GM12872 (cell line): ENCODE results near the gene NID2.

ENCODE experiments used
- TF ChIP-seq, protein P1 (sequence below): IDR thresholded peaks from 3 replicates; pipeline ENCODE4 v1.5.1; 2011; ENCODE audit warnings: low read depth, mild to moderate bottlenecking, low read length, moderate library complexity; ENCODE audit not compliant: insufficient read depth

Gene NID2

DNA sequence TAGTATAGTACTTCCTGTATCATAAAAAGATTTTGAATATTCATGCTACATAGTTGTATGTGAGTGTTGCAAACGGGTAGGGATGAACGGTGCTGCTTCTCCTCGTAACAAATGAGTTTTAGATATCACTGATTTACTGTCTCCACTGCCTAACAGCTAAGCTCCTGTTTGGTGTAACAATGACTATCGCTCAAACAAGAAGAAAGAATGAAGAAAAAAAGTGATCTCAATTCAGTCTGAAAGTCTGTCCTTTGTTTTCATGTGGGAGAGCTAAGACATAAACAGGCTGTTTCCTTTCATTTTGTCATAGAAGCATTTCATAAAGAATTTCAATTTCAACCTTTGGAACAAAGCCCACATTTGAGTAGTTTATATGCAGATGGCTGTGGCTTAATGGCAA, 105.6 kb downstream of the NID2 start:
- TF ChIP-seq, protein P1, sequence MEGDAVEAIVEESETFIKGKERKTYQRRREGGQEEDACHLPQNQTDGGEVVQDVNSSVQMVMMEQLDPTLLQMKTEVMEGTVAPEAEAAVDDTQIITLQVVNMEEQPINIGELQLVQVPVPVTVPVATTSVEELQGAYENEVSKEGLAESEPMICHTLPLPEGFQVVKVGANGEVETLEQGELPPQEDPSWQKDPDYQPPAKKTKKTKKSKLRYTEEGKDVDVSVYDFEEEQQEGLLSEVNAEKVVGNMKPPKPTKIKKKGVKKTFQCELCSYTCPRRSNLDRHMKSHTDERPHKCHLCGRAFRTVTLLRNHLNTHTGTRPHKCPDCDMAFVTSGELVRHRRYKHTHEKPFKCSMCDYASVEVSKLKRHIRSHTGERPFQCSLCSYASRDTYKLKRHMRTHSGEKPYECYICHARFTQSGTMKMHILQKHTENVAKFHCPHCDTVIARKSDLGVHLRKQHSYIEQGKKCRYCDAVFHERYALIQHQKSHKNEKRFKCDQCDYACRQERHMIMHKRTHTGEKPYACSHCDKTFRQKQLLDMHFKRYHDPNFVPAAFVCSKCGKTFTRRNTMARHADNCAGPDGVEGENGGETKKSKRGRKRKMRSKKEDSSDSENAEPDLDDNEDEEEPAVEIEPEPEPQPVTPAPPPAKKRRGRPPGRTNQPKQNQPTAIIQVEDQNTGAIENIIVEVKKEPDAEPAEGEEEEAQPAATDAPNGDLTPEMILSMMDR, result no peak

DNA sequence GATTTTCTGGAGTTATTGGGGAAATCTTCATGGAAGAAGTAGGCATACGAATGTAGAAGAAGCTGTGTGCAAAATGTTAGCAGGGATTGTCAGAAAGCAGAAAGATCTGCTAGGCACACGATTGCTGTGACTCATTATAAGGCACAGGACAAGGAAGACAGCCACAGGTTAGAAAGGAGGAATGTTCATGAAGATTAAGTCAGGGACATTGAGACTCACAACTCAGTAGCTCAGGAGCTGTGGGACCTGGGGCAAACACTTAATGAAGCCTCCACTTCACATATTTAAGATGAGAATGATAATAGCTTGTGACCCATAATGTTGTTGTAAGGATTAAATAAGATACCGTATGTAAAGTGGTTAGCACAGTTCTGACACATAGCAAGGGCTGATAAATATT, 106.1 kb downstream of the NID2 start:
- TF ChIP-seq, protein P1, result no peak

DNA sequence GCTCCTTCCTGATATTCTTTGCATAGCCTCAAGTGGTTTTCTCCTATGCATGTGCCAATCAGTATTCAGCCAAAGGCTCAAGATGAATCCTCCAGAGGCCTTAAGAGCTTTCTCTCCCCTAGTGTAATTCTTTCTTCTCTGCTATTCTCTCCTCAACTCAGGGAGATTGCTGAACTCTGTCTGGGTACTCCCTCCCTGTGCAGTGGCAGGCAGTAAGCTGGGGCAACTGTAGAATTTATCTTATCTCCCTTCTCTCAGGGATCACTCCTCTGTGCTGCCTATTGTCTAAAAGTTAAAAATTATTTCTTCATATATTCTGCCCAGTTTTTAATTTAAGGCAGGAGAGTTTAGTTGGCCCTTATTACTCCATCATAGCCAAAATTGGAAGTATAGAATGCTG, 108.0 kb downstream of the NID2 start:
- TF ChIP-seq, protein P1, result no peak

DNA sequence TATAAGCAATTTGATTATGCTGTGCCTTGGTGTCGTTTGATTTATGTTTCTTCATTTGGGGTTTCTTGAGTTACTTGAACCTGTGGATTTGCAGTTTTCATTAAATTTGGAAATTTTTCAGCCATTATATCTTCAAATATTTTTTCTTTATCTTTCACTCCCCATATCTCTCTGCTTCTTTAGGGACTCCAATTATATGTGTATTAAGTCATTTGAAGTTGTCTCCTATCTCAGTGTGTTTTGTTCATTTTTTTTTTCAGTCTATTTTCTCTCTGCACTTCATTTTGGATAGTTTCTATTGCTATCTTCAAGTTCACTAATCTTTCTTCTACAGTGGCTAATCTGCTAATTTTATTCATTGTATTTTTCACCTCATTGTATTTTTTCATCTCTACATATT, 108.9 kb downstream of the NID2 start:
- TF ChIP-seq, protein P1, result no peak

DNA sequence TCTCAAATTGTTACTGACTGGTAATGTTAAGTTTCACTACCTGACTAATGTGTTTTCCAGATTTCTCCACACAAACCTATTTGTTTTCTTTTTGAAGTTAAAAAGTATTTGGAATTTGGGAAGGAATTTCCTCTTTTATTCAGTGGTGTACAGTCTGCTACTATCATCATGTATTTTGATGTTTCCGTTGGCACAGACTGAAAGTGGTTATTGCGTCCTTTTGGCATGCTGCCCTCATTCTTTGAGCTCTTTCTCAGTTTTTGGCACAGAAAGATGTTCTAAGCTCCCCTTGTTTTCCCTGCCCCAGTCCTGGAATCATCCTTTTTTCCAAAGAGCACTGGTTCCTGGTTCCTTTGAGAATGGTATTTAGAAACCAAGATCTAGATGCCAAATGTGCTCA, 110.9 kb downstream of the NID2 start:
- TF ChIP-seq, protein P1, result no peak
